GM18870 (cell line): ENCODE data around the gene USP32.
A peak's percentile ranks its signal among the peaks of the same experiment; 100 is the strongest.
"Not testable (repeated sequence)": the region's sequence is repeated elsewhere in the genome, so short reads cannot be mapped to it uniquely, and the experiment has no call there.

Experiments
- ATAC-seq: cut with Tn5 transposase; IDR thresholded peaks from one replicate; pipeline ENCODE4 v1.9.1; 2021; ENCODE audit warnings: moderate library complexity; ENCODE audit not compliant: unreplicated experiment

USP32 gene

DNA sequence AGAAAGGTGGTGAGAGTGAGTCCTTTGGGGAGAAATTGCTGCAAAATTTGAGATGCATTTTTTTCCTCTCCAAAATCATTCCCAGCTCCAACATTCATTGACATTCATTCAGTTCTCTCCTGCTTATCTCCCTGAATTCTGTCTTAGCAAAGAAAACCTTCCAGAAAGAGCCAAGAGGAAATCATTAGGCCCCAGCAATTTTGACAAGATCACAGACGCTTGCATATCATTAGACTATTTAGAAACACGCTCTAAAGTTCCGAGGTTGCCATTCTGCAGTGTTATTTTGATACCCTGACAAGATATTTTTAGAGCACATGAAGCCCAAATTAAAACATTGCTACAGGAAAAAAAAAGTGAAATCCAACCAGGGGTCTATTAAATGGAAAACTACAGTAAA lies 20.8 kb upstream of the USP32 start:
- ATAC-seq, result no peak

DNA sequence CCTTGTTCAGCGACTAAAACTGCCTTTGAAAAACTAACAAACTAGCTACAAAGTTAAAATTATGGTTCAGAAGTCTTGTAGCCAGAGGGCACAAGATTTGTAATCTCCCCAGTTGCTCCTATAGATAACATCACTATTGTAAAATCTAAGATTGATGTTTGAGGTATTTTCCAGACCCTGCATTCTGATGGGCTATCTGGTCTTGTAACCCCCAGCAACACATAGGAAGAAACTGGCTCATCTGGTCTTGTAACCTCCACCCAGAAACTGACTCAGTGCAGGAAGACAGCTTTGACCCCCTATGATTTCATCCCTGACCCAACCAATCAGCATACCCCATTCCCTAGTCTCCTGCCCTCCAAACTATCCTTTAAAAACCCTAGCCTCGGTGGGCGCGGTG lies 18.1 kb upstream of the USP32 start:
- no peak for ATAC-seq

DNA sequence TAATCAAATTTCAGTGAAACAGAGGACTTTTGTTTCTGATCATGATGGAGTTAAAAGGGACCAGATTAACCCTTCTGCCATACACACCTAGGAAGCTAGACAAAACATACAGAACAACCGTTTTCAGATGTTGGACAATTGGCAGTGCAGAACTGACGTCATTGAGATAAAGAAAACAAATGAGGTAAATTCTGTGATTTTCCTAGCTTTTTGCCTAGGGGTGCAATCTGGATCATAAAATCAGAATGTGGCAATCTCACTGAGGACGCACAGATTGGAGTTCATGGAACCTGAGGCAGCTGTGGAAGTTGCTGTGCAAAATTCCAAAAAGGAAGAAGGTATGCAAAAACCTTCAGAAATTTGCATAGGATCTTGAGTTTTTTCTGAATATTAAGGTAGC lies 15.0 kb upstream of the USP32 start:
- no peak for ATAC-seq

DNA sequence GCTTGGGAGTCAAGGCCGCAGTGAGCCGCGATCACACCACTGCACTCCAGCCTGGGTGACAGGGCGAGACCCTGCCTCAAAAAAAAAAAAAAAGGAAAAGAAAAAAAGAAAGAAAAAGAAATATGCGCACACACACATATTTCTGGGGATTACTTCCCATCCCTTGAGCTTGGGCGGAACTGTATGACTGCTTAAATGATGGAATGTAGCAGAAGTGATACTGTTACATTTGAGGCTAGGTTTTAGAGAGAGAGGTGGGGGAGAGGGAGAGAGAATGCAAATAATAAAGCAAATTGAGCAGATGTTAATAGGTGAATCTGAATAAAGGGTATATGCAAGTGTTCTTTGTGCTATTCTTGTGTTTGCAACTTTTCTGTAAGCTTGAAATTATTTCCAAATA lies 12.0 kb upstream of the USP32 start:
- ATAC-seq, result no peak

DNA sequence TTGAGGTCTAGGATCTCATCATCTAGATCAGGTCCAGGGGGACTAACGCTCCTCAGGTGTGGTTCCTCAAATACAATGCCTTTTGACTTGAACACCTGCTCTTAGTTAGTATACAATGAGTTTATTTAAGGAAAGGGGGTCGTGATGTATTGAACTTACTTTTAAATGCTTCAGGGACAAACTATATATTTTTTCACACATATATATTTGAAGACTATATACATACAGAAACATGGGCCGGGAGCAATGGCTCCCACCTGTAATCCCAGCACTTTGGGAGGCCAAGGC lies 11.5 kb upstream of the USP32 start:
- no peak for ATAC-seq

DNA sequence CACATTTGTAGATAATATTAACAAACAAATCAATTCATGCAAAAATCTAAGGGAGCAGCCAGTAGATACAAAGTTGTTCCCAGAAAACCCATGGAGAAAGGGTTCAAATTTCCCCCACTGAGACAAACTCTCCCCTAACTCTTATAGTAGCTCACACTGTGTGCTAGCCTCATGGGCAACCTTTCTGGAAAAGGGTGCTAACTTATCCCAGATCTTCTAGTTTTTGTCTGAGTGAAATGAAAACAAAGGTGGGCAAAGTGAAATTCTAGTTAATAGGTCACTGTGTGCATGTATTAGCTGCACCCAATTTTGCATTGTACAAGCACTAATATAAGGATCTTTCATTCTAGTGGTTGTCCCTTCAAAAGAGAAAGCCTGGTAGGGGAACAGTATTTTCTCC lies 9.9 kb upstream of the USP32 start:
- ATAC-seq, result no peak

DNA sequence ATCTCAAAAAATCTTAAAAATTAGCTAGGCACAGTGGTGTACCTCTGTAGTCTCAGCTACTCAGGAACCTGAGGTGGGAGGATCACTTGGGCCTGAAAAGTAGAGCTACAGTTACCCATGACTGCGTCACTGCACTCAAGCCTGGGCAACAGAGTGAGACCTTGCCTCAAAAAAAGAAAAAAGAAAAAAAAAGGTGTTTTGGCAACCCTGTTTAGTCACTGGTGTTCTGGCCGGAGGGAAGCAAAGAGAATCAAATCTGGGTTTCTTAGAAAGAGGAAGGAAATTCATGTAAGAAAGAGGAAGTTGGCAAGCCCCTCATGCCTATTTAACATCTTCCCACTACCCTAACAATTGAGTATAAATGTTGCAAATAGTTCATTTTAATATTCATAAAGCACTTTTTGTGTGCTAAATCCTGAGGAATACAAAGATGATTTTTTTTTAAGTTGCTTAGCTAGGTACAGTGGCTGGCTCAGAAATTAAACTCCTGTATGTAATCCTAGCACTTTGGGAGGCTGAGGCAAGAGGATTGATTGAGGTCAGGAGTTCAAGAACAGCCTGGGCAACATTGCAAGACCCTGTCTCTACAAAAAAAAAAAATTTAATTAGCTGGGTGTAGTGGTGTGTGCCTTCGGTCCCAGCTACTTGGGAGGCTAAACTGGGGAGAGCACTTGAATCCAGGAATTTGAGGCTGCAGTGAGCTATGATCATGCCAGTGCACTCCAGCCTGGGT lies 6.5 kb upstream of the USP32 start:
- ATAC-seq, result peak; percentile 60

DNA sequence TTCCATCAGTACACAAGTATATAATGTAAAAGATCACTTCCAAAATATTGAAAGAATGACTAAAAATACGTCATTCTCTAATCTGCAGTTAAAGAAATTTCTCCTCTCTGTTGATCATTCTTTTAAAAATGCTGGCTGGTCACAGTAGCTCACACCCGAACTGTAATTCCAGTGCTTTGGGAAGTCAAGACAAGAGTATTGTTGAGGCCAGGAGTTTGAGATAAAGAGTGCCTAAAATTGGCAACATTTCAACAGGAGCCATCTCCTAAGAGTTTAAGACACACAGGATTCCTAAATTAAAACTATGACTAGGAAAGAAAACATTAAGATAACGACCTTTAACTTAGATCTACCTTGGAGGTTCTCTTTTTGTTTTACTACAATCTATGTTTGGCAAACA lies 4.5 kb upstream of the USP32 start:
- no peak for ATAC-seq

DNA sequence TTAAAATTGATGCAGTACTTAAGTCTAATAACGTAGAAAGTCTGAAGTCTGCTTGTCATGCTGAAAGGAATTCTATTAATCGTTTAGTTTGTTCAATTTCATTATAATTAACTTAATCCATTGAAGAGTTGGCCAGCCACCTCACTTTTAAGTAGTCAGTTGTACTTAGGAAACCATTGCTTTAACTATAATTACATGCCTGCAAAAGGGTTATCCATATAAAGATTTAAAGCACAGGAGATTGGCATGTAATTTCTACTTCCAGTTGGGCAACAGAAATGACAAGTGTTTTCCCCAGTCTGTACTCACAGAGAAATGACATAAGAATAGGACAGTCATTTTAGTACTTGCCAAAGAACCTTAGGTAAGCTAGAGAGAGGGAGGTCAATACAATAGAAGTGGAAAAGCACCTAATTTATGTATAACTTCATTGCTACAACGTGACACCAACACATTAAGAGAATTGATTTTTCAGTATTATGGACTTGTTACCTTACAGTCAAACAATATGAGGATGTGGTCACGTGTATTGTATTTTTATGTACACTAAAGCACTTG lies 3.7 kb upstream of the USP32 start:
- ATAC-seq, result no peak

DNA sequence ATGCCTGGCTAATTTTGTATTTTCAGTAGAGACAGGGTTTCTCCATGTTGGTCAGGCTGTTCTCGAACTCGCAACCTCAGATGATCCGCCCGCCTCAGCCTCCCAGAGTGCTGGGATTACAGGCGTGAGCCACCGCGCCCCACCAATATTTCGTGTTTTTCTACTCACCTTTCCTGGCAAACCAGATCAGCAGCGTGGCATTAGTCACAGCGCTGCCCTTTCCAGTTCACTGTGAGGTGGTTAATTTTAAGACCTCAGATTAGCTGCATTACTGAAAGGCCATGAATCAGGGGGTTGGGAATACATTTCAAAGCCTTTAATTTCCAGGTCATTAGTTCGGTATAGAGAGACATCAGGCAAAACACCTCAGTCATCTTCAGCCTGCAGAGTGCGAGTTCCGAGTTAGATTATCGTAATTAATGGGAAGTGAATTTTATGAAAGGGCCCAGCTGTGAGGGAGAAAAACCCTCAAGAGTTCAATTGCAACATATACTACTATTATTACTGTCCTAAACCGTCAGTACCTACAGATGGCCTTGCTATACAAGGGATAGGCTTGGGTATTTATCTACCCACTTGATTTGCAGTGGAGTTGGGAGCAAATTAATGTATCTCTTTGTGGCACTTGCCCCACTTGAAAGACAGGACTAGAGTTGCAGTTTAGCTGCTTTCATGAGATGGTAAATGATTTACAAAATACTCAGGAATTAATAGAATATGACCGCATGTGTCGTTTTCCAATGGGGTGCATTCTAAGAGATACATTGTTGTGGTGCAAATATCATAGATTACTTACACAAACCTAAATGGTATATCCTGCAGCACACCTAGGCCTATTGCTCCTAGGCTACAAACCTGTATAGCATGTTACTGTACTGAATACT lies 2.1 kb upstream of the USP32 start:
- ATAC-seq, result no peak

DNA sequence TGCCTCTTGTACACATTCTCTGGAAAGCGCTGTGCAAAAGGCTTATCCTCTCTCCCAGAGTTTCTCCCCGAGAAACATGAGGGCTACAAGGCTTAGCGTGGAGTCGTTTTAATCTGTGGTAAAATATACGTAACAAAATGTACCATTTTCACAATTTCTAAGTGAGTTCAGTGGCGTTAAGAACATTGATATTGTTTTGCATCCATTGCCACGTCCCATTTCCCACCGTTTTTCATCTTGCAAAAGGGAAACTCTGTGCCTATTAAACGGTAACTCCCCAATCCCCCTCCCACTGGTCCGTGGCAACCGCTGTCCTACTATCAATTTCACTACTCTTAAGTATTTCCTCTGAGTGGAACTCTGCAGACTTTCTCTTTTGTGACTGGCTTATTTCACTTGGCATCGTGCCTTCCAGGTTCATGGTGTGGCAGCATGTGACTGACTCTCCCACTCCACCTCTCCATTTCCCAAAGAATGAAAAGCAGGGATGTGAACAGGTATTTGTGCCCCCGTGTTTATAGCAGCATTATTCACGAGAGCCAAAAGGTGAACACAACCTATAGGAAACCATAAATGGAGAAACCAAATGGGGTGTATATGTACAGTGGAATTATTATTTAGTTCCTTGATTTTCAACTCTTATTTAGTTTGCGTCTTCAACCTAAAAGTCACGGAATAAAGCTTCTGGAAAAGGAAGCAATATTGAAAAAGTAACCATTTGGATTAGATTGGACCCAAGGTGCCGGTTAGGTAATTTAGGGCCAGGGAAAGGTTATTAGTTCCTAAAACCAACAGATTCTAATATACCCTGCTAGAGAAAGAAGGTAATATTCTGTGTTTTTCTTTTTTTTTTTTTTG lies 1.1 kb upstream of the USP32 start:
- no peak for ATAC-seq

DNA sequence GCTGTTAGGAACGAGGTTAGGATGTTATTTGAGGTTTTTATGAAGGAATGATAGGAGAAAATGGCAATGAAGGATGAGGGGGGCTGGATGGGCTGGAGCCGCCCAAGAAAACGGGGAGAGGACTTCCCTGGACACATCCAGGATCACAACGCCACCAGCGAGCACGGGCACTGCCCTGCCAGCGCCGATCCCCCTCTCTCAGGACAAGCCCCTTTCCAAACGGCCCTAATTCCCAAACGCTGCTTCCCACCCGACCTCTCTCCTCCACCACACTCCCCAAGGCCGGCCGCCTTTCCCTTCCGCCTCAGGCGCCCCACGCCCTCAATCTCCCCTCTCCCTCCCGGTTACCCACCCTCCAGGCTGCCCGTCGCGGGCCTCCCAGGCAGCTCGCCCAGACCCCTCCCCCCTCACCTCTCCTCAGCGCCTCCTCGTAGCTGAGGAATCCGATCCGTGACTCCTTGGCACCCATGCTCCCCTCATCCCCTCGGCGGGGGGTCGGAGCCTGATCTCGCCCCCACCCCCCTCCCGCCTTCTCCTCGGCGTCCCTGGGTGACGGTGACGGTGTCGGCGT lies 377 bp downstream of the USP32 start:
- peak; percentile 21 for ATAC-seq

DNA sequence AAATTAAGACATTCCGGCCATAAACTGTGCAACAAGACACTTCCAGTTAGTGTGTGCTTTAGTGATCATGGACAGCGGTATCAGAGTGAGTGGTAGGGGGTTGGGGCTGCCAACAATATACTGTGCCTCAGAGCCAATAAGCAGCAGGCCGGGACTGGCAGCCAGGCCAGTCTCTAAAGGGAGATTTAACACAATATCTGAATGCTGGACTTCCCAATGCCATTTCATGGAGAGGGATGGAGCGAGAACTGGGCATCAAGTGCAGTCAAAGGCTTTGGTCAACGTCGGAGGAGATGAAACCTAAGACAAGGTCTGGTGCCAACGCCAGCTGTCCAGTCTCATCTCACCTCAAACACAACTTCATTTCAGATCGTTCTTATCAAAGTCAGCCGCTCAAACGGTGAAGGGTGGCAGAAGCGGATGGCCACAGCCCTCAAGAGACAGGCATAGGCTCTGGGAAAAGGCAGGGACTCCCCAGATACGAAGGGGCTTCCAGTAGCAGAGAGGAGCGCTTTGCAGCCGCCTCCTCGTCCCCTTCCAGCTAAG lies 935 bp downstream of the USP32 start:
- ATAC-seq, result no peak

DNA sequence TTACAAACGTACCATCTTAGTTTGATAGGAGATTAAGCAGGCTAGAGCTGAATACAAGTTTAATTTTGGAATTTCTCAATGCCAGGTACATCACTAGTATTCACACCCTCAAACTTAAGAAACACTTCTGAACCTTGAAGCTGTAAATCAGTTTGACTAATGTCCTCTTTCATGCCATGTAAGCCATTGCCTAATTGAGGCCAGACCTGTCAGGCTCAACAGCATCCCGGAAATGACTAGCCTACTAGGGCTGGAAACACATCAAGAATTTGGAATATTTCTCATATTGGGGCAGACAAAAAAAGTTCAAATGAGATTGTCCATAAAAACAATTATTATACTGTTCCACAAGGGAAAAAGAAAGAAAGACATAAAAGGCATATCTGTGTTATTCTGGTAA lies 1.7 kb downstream of the USP32 start:
- ATAC-seq, result no peak

DNA sequence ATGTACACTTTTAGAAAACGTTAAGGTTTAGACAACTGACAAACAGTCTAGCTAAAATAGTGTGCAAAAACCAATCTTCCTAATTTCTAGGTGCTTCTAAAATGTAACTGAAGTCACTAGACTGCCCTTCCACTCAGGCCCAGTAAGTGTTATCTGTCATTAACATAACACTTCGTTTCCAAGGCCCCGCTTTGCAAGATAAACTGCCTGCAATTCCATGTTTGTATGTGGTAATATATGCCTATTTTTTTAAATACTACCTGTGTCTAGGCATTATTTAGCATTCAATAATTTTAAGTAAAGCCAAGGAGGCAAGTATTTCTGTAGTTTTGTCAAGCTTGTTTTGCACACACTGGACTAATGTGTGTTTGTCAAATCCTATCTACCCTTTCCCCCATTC lies 3.2 kb downstream of the USP32 start:
- no peak for ATAC-seq

DNA sequence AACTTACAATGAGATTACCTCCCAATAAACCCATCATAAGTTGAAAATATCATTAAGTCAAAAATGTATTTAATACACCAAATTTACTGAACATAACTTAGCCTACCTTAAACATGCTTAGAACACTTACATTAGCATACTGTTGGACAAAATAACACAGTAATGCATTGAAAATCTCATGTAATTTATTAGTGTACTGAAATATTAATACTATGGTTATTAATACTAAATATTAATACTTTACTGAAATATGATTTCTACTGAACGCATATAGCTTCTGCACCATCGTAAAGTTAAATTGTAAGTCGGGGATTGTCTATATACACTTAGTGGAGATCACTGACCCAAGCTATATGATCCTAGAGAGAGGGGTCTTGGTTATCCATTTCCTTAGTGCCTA lies 4.3 kb downstream of the USP32 start:
- no peak for ATAC-seq

DNA sequence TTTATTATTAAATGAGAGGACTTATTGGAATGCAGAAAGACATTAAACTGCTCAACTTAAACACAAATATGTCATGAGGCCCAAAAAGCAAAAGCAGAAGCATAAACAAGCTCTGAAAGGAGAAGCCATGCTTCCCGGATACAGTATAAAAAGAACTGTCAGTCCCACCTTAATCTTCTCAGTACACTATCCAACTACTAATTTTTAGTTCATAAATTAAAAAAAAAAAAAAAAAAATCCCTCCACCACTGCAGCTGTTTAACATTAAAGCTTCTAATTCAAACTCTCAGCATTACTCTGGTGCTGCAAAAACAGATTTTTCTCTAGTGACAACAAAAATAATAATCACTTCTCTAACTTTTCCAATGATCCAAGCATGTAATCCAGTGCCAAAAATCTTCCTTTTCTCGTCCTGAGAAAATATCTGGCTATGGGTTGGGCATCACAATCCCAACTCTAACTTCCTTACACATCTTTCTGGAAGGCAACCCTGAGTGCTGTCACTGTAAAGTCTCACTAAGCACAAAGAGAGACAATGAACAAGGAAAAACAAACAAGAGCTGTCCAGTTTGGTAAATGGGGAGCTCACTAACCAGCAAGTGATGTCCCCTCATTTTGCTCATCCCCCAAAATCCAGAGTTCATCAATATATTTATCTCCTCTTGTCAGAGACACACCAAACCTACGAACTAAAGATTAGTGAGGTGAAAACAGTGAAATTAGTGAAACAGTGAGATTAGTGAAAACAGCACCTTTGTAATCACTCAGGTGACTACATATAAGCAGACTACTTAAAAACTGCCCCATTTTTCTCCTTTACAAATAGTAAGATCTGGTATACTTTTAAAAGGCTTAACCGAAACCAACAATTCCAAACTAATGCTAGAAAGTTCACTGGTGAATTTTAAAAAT lies 5.5 kb downstream of the USP32 start:
- no peak for ATAC-seq

DNA sequence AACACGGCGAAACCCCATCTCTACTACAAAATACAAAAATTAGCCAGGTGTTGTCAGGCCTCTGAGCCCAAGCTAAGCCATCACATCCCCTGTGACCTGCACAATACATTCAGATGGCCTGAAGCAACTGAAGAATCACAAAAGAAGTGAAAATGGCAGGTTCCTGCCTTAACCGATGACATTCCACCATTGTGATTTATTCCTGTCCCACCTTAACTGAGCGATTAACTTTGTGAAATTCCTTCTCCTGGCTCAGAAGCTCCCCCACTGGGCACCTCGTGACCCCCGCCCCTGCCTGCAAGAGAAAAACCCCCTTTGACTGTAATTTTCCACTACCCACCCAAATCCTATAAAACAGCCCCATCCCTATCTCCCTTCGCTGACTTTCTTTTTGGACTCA lies 7.0 kb downstream of the USP32 start:
- not testable (repeated sequence) for ATAC-seq

DNA sequence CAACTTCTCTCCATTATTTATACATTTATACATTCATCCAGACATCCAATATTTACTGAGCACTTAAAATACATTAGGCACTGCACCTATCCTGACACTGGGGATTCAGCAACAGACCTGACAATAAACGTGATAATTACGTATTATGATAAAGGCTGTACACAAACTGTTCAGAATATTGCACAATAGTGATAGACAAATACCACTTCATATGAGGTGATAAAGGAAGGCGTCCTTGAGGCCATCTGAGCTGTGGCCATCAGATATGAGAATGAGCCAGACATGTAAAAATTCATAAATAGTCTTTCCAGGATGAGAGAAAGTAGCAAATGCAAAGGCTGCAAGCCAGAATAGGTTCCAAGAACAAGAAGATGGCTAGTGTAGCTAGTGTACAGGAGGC lies 8.6 kb downstream of the USP32 start:
- ATAC-seq, result no peak

DNA sequence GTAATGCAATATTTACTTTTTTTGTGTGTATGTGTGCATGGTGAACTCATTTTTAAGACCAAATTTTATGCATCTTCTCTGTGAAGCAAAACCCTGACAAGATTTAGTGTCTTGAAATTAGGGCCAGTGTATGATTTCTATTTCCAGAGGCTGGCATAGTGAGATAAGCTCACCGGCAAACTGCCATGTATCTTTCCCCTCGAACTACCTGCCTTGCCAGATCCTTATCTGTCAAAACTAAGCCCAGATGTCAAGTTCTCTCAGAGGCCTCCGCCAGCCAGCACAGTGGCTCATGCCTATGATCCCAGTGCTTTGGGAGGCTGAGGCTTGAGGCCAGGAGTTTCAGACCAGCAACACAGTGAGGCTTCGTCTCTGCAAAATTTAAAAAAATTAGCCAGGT lies 10.0 kb downstream of the USP32 start:
- no peak for ATAC-seq
